ENCODE results near the gene DPP6.
"Not testable (repeated sequence)": the region's sequence is repeated elsewhere in the genome, so short reads cannot be mapped to it uniquely, and the experiment has no call there.

DPP6 gene

DNA sequence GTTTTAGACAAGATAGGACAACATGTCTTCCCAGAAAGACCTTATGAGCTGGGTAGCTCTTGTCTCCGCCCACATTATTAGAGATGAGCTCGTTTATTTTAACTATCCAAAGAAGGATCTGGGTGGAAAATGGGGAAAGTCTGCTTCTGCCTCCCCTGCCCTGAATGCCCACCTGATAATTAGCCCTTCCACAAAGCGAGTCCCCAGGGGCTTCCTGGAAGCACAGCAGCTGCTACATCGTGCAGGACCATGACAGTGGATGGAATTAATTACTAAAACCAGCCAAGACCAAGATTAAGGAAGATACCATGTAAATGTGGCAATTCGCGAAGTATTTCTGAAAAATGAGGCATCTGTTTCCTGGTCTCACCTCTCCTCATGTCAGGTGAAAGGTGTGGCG, 576.4 kb downstream of the DPP6 start:
- DNase-seq, result no peak

- no peak for DNase-seq
Measured at GRCh38 chr7:154631162-154631561, 579.0 kb downstream of the DPP6 start.

GRCh38 chr7:154633641-154634040, 581.4 kb downstream of the DPP6 start:
- no peak for DNase-seq

DNA sequence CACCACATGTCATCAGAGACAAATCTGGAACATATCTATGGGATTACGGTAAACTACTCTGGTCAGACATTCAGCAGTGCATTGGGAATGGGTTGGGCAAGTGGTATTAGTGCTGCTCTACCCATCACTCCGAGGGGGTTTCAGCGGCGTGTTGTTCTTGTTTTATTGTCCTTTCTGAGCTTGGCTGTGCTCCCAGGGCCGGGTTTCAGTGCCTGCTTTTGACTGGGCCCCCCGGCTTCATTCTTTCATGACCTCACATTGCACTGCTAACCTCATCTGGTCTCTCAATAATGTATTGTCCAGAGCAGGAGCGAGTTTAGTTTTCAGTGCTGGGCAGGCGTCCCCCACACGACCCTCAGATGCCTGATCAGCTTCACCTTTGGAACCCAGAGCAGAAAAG, 586.1 kb downstream of the DPP6 start:
- DNase-seq, result no peak

DNA sequence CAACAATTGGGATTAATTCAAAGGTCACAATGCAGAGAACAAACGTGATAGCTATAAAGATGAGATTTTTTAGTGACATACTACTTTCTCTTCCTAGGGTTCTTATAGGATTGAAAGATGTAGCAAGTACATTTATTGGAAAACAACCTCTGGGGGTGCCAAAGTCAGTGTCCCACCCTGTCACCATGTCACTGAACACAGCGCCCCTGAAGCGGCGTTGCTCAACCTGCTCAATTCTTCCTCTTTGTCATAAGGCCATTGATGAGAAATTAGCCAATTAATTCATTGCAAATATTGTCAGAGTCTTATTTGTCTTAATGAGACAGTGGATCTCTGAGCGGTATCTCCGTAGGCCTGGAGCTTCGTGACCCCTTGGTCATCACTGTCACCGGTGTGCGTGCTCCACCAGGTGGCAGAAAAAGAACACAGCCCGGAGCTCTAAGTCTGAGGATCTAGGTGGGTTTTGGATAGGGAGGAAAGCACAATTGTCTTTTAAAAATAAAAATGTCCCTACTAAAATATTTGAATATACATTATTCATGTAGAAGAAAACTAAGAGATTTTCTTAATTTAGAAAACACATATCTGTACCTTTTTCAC, 588.2 kb downstream of the DPP6 start:
- DNase-seq, result no peak

DNA sequence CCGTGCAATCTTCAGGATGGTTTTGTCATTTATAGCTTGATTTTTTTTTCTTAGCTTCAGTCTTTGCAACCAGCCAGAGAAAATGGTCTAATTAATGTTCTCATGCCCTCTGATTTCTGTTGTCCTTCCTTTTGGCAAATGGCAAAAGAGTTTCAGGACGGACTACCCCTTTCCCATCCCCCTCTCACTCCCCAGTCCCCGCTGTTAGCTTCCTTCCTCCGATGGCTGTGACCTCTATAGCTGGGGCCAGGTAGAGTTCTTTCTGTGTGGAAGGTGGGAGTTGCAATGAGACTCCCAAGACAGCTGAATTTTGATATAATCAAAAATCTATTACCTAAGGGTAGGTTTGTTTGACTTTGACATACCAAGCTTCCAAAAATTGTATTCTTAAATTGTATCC, 588.7 kb downstream of the DPP6 start:
- DNase-seq, result no peak

DNA sequence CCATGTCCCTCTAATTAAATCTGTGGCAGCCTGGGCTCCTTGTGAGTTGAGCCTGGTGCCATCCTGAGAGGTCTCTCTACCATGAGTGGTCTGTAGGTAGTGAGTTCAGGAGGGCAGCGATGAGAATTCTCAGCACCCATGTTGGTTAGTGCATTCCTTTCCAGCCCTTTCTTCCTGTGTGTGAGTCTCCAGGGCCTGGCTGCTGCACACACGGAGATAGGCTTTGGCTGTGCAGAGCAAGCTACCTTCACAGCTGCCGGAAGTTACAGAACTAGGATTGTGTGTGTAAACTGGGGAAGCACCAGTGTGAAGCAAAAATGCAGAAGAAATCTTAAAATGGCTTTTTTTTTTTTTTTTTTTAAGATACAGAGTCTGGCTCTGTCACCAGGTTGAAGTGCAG, 592.2 kb downstream of the DPP6 start:
- DNase-seq, result no peak

- no peak for DNase-seq
Measured at GRCh38 chr7:154646126-154647013, 594.2 kb downstream of the DPP6 start.

- DNase-seq, result no peak
Measured at GRCh38 chr7:154647625-154648024, 595.4 kb downstream of the DPP6 start.

DNA sequence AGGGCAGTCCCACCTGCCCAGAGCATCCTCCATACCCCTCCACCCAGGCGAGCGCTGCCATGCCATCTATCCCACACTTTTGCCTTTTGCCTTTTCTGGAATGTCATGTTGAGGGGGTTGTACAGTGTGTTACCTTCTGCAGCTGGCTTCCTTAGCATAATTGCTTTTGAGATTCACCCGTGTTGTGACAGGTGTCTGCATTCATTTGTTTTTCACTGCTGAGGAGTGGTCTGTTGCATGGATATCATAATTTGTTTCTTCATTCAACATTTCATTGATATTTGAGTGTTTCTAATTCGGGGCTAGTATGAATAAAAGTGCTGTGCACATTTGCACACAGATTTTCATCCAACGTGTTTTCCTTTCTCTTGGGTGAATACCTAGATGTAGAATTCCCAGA, 596.8 kb downstream of the DPP6 start:
- DNase-seq, result no peak

GRCh38 chr7:154649434-154649833, 597.2 kb downstream of the DPP6 start:
- DNase-seq, result no peak

DNA sequence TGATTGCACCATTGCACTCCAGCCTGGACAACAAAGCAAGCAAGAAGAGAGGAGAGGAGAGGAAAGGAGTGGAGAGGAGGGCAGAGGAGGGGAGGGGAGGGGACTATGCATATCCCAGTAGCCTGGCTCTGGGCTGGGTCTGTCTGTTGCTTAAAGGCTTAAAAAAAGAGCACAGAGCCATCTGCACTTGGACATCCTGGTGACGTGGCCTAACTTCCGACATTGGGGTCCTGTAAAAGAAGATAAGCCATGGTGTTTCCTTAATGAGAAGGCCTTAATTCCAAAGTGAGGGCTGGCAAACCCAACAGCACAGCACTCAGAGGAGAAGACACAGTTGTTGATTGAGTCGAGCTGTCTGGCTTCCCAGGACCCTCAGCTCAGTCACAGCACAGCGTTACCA, 598.1 kb downstream of the DPP6 start:
- no peak for DNase-seq

DNA sequence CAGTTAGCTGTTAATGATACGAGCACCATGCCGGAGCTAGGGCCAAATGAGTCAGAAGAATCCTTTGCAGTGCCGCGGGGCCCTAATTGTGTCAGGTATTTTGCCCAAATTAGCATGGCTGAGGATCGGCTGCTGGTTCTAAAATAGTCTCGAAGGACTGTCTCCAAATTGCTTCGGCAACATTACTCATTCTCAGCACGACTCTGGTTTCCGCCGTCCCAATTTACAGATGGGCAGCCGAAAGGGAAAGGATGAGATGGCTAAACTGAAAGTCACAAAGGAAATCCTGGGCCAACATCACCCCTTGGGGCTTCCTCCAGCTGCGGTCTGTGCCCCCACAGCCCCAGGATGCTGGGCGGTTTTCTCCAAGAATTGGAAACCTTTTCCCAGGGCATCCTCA, 599.3 kb downstream of the DPP6 start:
- DNase-seq, result no peak

- no peak for DNase-seq
Measured at GRCh38 chr7:154652564-154652963, 600.4 kb downstream of the DPP6 start.

DNA sequence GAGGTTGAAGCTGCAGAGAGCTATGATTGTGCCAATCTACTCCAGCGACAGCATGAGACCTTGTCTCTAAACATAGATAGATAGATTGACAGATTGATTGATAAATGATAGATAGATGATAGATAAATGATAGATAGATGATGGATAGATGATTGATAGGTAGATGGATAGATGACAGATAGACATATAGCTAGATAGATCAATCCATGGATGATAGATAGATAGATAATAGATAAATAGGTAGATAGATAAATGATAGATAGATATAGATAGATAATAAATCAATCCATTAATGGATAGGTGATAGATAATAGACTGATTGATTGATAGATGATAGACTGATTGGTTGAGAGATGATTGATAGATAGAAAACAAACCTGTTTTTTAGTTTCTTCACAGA, 601.1 kb downstream of the DPP6 start:
- no peak for DNase-seq

DNA sequence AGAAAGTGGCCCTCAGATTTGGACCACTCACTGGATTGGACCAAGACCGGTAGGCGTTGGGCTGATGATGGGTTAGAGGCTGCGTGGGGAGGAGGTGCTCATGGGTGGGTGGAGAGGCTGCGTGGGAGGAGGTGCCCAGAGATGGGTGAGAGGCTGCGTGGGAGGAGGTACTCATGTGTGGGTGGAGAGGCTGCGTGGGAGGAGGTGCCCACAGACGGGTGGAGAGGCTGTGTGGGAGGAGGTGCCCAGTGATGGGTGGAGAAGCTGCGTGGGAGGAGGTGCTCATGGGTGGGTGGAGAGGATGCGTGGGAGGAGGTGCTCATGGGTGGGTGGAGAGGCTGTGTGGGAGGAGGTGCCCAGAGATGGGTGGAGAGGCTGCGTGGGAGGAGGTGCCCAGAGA, 604.4 kb downstream of the DPP6 start:
- no peak for DNase-seq

GRCh38 chr7:154666768-154667167, 614.6 kb downstream of the DPP6 start:
- no peak for DNase-seq

GRCh38 chr7:154672659-154673415, 620.6 kb downstream of the DPP6 start:
- DNase-seq, result no peak

DNA sequence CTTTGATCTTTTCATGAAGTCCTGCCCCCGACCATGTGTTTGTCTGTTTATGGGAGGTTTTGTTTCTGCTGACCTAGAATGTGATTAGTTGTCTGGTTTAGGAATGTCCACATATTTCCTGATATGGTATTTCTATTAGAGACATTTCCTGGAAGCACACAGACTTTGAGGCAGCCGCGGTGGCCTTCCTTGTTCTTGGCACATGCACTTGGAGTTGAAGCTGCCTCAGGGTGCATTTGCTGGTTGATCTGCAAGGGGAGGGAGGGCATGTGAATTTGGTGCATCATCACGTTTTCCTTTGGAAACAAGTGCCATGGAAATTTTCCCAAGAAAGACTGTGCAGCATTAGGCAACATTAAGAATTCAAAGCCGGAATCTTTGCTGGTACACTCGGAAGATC, 622.0 kb downstream of the DPP6 start:
- DNase-seq, result no peak

DNA sequence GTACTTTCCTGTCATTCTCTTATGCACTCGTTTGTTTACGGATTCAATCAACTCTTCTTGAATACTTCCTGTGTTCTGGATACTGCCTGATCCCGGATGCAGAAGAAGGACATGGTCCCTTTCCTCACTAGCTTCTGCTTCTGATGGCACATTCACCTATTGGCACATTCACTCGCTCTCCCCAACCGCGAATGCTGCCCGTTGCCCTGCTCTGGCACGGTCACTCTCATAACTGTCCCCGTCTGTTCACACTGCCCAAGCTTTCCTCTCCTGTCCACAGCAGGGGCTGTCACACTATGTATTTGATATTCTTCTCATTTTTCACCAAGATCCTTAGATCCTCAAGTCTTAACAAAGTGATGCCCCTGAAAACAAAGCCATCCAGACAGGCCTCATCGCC, 623.4 kb downstream of the DPP6 start:
- DNase-seq, result no peak

DNA sequence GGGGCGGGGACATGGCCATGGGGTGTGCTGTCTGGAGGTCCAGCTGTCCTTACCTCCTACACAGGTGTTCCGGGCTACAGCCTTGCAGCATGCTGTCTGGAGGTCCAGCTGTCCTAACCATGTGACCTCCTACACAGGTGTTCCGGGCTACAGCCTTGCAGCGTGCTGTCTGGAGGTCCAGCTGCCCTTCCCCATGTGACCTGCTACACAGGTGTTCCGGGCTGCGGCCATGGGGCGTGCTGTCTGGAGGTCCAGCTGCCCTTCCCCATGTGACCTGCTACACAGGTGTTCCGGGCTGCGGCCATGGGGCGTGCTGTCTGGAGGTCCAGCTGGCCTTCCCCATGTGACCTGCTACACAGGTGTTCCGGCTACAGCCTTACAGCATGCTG, 623.8 kb downstream of the DPP6 start:
- not testable (repeated sequence) for DNase-seq

- no peak for DNase-seq
Measured at GRCh38 chr7:154676422-154677073, 624.4 kb downstream of the DPP6 start.

DNA sequence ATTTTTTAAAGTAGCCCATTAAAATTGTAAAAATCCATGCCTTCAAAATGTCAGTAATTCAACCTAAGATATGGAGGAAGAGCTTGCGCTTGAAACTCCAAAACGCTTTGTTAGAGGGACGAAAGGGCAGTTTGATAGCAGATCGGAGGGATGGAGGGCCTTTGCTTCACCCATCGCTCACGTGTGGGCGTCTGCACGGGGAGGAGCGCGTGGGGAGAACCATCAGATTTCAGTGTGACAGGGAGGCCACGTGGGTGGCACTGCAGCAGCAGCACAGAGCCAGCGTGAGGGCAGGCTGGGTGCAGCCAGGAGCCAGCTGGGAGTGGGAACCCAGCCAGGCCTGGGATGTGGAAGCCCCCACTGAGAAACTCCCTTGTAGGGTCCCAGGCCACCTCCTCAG, 625.3 kb downstream of the DPP6 start:
- no peak for DNase-seq

All from stimulated activated CD4-positive, alpha-beta T cell treated with anti-CD3 and anti-CD28 coated beads, Interleukin-4, amount 100 ng/mL, for 4 hours (primary cell).